ENCODE data around the gene CMTM6. TPM values are rescaled to one million over a fixed set of nuclear protein-coding genes. Genes with fewer than 3 reads are reported as not detected.

The CMTM6 gene
- total and polyA plus RNA-seq, 10 of the 15 experiments (the other 5 are each of a cell fraction or from before 2014, with no cell fraction given) = 27.1 to 97.3 (median 61.4) TPM

DNA sequence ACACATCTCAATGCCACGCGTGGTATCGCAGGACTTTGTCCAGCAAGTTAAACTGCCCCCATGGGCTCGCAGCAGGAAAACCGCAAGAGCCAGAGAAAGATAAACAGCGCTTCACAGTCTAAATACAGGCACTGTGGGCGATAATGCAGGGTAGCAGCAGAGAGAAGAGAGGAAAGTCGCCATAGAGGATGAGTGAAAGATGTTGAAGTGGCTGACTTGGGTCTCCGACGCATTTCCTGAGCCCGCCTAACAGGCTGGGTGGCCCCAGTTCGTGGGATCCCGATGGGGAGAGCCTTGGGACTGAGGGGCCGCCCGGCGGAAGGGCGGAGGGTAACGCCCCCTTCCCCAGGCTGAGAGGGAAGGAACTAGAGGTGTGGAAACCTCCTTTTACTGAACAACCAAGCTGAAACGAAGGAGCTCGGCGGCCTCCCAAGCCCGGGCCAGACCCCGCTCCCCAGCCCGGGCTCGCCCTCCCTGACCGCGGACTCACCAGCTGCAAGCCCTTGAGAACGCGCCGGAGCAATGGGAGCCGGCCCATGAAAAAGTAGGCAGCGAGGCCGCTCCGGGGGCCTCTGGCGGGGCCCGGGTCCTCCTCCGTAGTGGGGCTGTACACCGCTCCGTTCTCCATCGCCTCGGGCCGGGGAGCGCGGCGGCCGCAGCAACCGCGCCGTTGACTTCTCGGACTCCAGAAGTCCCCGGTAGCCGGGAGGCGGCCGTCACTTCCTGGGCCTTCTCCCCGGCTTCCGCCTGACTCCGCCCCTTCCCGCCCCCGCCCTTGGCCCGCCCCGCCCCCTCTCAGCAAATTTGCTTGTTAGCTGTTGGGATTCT is at the start of gene CMTM6 (continued):
- TF ChIP-seq ZNF24 (IDR thresholded peaks at IDR 0.05) (0 out of 2 replicates have a peak, but pooled peaks have one; percentile 27), ZBED1 (IDR thresholded peaks at IDR 0.05; ENCODE audit: borderline replicate concordance) (no peak), EED (IDR thresholded peaks at IDR 0.05; ENCODE audit: low read depth) (peak; percentile 47), RAD51 (IDR thresholded peaks at IDR 0.05) (no peak), RUNX3 (IDR thresholded peaks at IDR 0.05; ENCODE audit: low read length) (peak; percentile 93), HCFC1 (IDR thresholded peaks at IDR 0.05; ENCODE audit: low read length) (no peak), HDGF (IDR thresholded peaks at IDR 0.05) (0 out of 2 replicates have a peak, but pooled peaks have one; percentile 31), MYC (IDR thresholded peaks at IDR 0.05; ENCODE audit: insufficient read depth, insufficient read length, insufficient replicate concordance, low read length, severe bottlenecking) (no peak), IKZF1 (conservative IDR thresholded peaks at IDR 0.05) (peak; percentile 77), POLR2A (IDR thresholded peaks at IDR 0.05; ENCODE audit: low read depth, low read length) (peak; percentile 86), YY1 (IDR thresholded peaks at IDR 0.05; ENCODE audit: low read depth, low read length) (peak; percentile 37; the same call in 1 of the 2 replicates), SPI1 (IDR thresholded peaks at IDR 0.05; ENCODE audit: borderline replicate concordance, insufficient read depth, low read depth, low read length) (no peak), MEF2A (IDR thresholded peaks at IDR 0.05; ENCODE audit: insufficient read depth, low read depth, low read length) (0 out of 2 replicates have a peak, but pooled peaks have one; percentile 17), ZNF217 (IDR thresholded peaks at IDR 0.05) (0 out of 2 replicates have a peak, but pooled peaks have one; percentile 43), DPF2 (IDR thresholded peaks at IDR 0.05) (peak; percentile 78), JUND (IDR thresholded peaks at IDR 0.05; ENCODE audit: low read depth, low read length) (no peak), IRF5 (IDR thresholded peaks at IDR 0.05; ENCODE audit: borderline replicate concordance) (no peak), ZNF274 (IDR thresholded peaks at IDR 0.05; ENCODE audit: insufficient read depth, insufficient read length) (no peak), BACH1 (IDR thresholded peaks at IDR 0.05; ENCODE audit: borderline replicate concordance) (peak; percentile 70; the same call in 1 of the 2 replicates), EZH2 (IDR thresholded peaks at IDR 0.05; ENCODE audit: borderline replicate concordance, control insufficient read depth, low read depth, low read length) (no peak), NFXL1 (IDR thresholded peaks at IDR 0.05; ENCODE audit: borderline replicate concordance) (no peak), ETV6 (conservative IDR thresholded peaks at IDR 0.05 in 1 of 2, IDR thresholded peaks at IDR 0.05 in 1 of 2; ENCODE audit: borderline replicate concordance in 1 of 2, low read depth in 1 of 2) (no peak), RAD21 (IDR thresholded peaks at IDR 0.05; ENCODE audit: insufficient read depth, low read depth, low read length) (0 out of 2 replicates have a peak, but pooled peaks have one; percentile 6), ASH2L (IDR thresholded peaks at IDR 0.05; ENCODE audit: borderline replicate concordance, low read depth) (no peak; the same call in 1 of the 2 replicates), MYB (IDR thresholded peaks at IDR 0.05; ENCODE audit: borderline replicate concordance, low read depth, low read length) (no peak), PAX8 (IDR thresholded peaks at IDR 0.05) (no peak), RCOR1 (conservative IDR thresholded peaks at IDR 0.05; ENCODE audit: low read depth, low read length) (no peak)
- TF ChIP-seq, protein P1, sequence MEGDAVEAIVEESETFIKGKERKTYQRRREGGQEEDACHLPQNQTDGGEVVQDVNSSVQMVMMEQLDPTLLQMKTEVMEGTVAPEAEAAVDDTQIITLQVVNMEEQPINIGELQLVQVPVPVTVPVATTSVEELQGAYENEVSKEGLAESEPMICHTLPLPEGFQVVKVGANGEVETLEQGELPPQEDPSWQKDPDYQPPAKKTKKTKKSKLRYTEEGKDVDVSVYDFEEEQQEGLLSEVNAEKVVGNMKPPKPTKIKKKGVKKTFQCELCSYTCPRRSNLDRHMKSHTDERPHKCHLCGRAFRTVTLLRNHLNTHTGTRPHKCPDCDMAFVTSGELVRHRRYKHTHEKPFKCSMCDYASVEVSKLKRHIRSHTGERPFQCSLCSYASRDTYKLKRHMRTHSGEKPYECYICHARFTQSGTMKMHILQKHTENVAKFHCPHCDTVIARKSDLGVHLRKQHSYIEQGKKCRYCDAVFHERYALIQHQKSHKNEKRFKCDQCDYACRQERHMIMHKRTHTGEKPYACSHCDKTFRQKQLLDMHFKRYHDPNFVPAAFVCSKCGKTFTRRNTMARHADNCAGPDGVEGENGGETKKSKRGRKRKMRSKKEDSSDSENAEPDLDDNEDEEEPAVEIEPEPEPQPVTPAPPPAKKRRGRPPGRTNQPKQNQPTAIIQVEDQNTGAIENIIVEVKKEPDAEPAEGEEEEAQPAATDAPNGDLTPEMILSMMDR (IDR thresholded peaks at IDR 0.05 in 2 of 3, conservative IDR thresholded peaks at IDR 0.05 in 1 of 3; ENCODE audit: control insufficient read depth in 2 of 3, extremely low read depth in 1 of 3, insufficient read depth in 1 of 3, low read depth in 3 of 3, low read length in 3 of 3) = no peak
- TF ChIP-seq, protein P2, sequence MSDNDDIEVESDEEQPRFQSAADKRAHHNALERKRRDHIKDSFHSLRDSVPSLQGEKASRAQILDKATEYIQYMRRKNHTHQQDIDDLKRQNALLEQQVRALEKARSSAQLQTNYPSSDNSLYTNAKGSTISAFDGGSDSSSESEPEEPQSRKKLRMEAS (IDR thresholded peaks at IDR 0.05; ENCODE audit: low read depth, low read length) = 0 out of 2 replicates have a peak, but pooled peaks have one; percentile 19

All from GM12878 (cell line).